Right lobe of liver (tissue), 4 donors: ENCODE measurements around the gene CANT1.

ENCODE experiments used
- POLR2A ChIP-seq: fragments of 450-650 bp; IDR thresholded peaks from one replicate; pipeline ENCODE4 v1.6.1; 2017; ENCODE audit warnings: antibody characterized with exemption, mild to moderate bottlenecking
- TF ChIP-seq, protein P1 (sequence below), 4 donors: fragments of 200-600 bp in 3 of 4; fragments of 450-650 bp in 1 of 4; IDR thresholded peaks; one replicate each; pipeline versions ENCODE4 v1.5.1 to v1.8.0; 2016 to 2022; ENCODE audit warnings: antibody characterized with exemption in 4 of 4, mild to moderate bottlenecking in 2 of 4
- donor health status: DM: no; HTN: no; CAD: no.
- donor health status: DM: no; HTN: no; CAD: no.
- donor health status: DM: no; HTN: yes; CAD: no.

DNA sequence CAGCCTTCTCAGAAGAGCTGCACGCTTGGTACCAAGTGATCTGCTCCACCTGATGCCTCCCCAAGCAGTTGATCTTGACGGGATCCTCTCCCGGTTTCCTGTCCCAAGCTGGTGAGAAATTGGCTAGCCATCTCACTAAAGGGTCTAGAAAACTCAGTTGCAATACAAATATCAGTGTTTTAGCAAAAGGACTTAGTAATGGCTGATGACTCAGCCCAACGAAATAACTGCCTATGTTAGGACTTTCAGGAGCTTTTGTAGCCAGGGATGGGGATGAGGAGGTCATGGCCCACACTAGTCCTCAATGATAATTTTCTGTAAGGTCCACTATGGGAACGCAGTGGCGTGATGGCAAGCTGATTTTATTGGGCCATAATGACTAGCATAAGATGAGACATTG, 41.7 kb upstream of the CANT1 start:
- TF ChIP-seq, protein P1, sequence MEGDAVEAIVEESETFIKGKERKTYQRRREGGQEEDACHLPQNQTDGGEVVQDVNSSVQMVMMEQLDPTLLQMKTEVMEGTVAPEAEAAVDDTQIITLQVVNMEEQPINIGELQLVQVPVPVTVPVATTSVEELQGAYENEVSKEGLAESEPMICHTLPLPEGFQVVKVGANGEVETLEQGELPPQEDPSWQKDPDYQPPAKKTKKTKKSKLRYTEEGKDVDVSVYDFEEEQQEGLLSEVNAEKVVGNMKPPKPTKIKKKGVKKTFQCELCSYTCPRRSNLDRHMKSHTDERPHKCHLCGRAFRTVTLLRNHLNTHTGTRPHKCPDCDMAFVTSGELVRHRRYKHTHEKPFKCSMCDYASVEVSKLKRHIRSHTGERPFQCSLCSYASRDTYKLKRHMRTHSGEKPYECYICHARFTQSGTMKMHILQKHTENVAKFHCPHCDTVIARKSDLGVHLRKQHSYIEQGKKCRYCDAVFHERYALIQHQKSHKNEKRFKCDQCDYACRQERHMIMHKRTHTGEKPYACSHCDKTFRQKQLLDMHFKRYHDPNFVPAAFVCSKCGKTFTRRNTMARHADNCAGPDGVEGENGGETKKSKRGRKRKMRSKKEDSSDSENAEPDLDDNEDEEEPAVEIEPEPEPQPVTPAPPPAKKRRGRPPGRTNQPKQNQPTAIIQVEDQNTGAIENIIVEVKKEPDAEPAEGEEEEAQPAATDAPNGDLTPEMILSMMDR (IDR thresholded peaks at IDR 0.05) = no peak
- TF ChIP-seq POLR2A = no peak
